Esophagus (tissue), 2 donors: Measurements from ENCODE around the gene AMN. TPM values are rescaled to one million over a fixed set of nuclear protein-coding genes. Genes with fewer than 3 reads are reported as not detected.

Experiments used
- H3K27ac ChIP-seq, 2 donors: one replicate each; pipeline ENCODE4 v1.5.1; 2013; ENCODE audit warnings: low read depth in 2 of 2, mild to moderate bottlenecking in 2 of 2, inconsistent platforms in 1 of 2, low read length in 1 of 2, moderate library complexity in 1 of 2
- H3K27me3 ChIP-seq, 2 donors: one replicate each; pipeline ENCODE4 v1.6.1; 2013; ENCODE audit warnings: low read length in 2 of 2, control low read depth in 1 of 2, mild to moderate bottlenecking in 1 of 2; ENCODE audit not compliant: insufficient read depth in 2 of 2, control insufficient read depth in 1 of 2
- H3K36me3 ChIP-seq, 2 donors: one replicate each; pipeline ENCODE4 v1.6.1; 2013; ENCODE audit warnings: low read length in 1 of 2; ENCODE audit not compliant: control insufficient read depth in 2 of 2, insufficient read depth in 2 of 2
- H3K4me1 ChIP-seq, 2 donors: one replicate each; pipeline ENCODE4 v1.6.1; 2013; ENCODE audit warnings: low read length in 1 of 2; ENCODE audit not compliant: control insufficient read depth in 2 of 2, insufficient read depth in 2 of 2
- H3K4me3 ChIP-seq, 2 donors: one replicate each; pipeline ENCODE4 v1.5.1; 2013; ENCODE audit warnings: low read length in 2 of 2, mild to moderate bottlenecking in 2 of 2, low read depth in 1 of 2, moderate library complexity in 1 of 2
- H3K9me3 ChIP-seq, 2 donors: one replicate each; pipeline ENCODE4 v1.6.1; 2013; ENCODE audit warnings: mild to moderate bottlenecking in 2 of 2, low read depth in 1 of 2, low read length in 1 of 2, moderate library complexity in 1 of 2; ENCODE audit not compliant: control insufficient read depth in 2 of 2, insufficient read depth in 1 of 2
- WGBS, 2 donors: extraction: QIAGEN DNeasy Blood & Tissue Kit; methylation state at CpG; one replicate each; pipeline ENCODE4 v1.1.7; 2013; 5-methylcytosine and 5-hydroxymethylcytosine counted together
- polyA plus RNA-seq, 2 donors: library from polyadenylated mRNA; stranded (reverse); fragments of 200-250 nt; gene quantifications; one replicate each; pipeline ENCODE4 v1.2.3, GENCODE V29; 2013
- donor health status: healthy with polysubstance abuse.
- donor health status: Bipolar disorder and iron deficiency.

Gene AMN
- polyA plus RNA-seq, 2 donors = 11.8 to 13.8 TPM

- Histone ChIP-seq H3K36me3 (peaks cover 0 to 28% of the 10 kb centered on the region in 2 donors), H3K27me3 (no peaks in the 10 kb centered on the region), H3K4me1 (no peaks in the 10 kb centered on the region), H3K27ac (no peak overlapping the region), H3K4me3 (no peak overlapping the region), H3K9me3 (no peaks in the 10 kb centered on the region)
- WGBS, 2 donors = 91 to 94% methylated on average over 21 of the region's 21 CpGs
Observed at GRCh38 chr14:102910442-102910841, 12.0 kb upstream of the AMN start.

- 84 to 85% methylated on average over 19 of the region's 19 CpGs for WGBS, 2 donors
- no peaks in the 10 kb centered on the region for H3K9me3 ChIP-seq
Observed at GRCh38 chr14:102911541-102911951, 10.9 kb upstream of the AMN start.

GRCh38 chr14:102911991-102912761, 10.3 kb upstream of the AMN start:
- H3K27me3 ChIP-seq = no peaks in the 10 kb centered on the region
- H3K9me3 ChIP-seq = no peaks in the 10 kb centered on the region
- no peak overlapping the region for H3K4me3 ChIP-seq
- no peak overlapping the region for H3K27ac ChIP-seq
- no peaks in the 10 kb centered on the region for H3K4me1 ChIP-seq
- 90 to 94% methylated on average over 21 of the region's 21 CpGs for WGBS, 2 donors
- H3K36me3 ChIP-seq = peaks cover 0 to 23% of the 10 kb centered on the region in 2 donors

More at GRCh38 chr14:102911541-102911951, 10.9 kb upstream of the AMN start:
- no peak overlapping the region for H3K4me3 ChIP-seq
- H3K27me3 ChIP-seq = no peaks in the 10 kb centered on the region
- no peak overlapping the region for H3K27ac ChIP-seq
- peaks cover 0 to 28% of the 10 kb centered on the region in 2 donors for H3K36me3 ChIP-seq
- H3K4me1 ChIP-seq = no peaks in the 10 kb centered on the region

- no peaks in the 10 kb centered on the region for H3K9me3 ChIP-seq
- WGBS, 2 donors = 86 to 91% methylated on average over 28 of the region's 28 CpGs
- H3K4me1 ChIP-seq = no peaks in the 10 kb centered on the region
- H3K36me3 ChIP-seq = peaks cover 0 to 10% of the 10 kb centered on the region in 2 donors
- no peak overlapping the region for H3K4me3 ChIP-seq
- no peaks in the 10 kb centered on the region for H3K27me3 ChIP-seq
- H3K27ac ChIP-seq = no peak overlapping the region
Observed at GRCh38 chr14:102913341-102914211, 8.9 kb upstream of the AMN start.

- no peaks in the 10 kb centered on the region for H3K9me3 ChIP-seq
- 79 to 80% methylated on average over 26 of the region's 26 CpGs for WGBS, 2 donors
- H3K27ac ChIP-seq = no peak overlapping the region
- H3K4me1 ChIP-seq = no peaks in the 10 kb centered on the region
- H3K36me3 ChIP-seq = peaks cover 0 to 5% of the 10 kb centered on the region in 2 donors
- no peak overlapping the region for H3K4me3 ChIP-seq
- no peaks in the 10 kb centered on the region for H3K27me3 ChIP-seq
Observed at GRCh38 chr14:102914474-102915291, 7.8 kb upstream of the AMN start.

- WGBS, 2 donors = 78 to 81% methylated on average over 19 of the region's 19 CpGs
- Histone ChIP-seq H3K4me3 (no peak overlapping the region), H3K4me1 (no peaks in the 10 kb centered on the region), H3K36me3 (peaks cover 0 to 2% of the 10 kb centered on the region in 2 donors), H3K9me3 (peaks cover 0 to 3% of the 10 kb centered on the region in 2 donors), H3K27ac (no peak overlapping the region), H3K27me3 (no peaks in the 10 kb centered on the region)
Observed at GRCh38 chr14:102915292-102916110, 7.0 kb upstream of the AMN start.

- Histone ChIP-seq H3K36me3 (peaks cover 0 to 2% of the 10 kb centered on the region in 2 donors), H3K27me3 (no peaks in the 10 kb centered on the region), H3K4me3 (no peak overlapping the region), H3K9me3 (peaks cover 0 to 3% of the 10 kb centered on the region in 2 donors), H3K27ac (no peak overlapping the region), H3K4me1 (no peaks in the 10 kb centered on the region)
- 79 to 81% methylated on average over 18 of the region's 18 CpGs for WGBS, 2 donors
Observed at GRCh38 chr14:102916347-102917055, 6.0 kb upstream of the AMN start.

DNA sequence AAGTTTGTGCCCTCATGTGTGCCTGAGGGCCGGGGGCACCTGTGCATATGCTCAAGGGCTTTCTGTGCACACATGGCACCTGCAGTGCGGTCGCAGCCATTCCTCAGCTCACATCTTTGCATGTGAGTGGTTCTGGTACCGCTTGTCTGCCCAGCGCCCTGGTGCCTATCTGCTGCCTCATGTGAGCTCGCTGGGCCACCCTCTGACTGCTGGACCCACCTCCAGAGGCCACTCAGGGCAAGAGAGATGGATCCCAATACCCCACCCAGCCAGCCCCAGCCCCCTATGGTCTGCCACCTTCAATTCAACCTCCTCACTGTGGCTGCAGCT, 5.4 kb upstream of the AMN start:
- Histone ChIP-seq H3K27me3 (no peaks in the 10 kb centered on the region), H3K4me1 (no peaks in the 10 kb centered on the region), H3K27ac (no peak overlapping the region), H3K9me3 (peaks cover 0 to 5% of the 10 kb centered on the region in 2 donors), H3K36me3 (peaks cover 0 to 2% of the 10 kb centered on the region in 2 donors), H3K4me3 (no peak overlapping the region)
- WGBS, 2 donors = 89 to 93% methylated on average over 6 of the region's 6 CpGs
